GM19438 (cell line): ENCODE results near the gene RETREG1.

Source experiments
- ATAC-seq: cut with Tn5 transposase; IDR thresholded peaks from one replicate; pipeline ENCODE4 v1.9.1; 2021; ENCODE audit warnings: low read depth; ENCODE audit not compliant: unreplicated experiment

The RETREG1 gene

GRCh38 chr5:16586556-16586955 is 30.2 kb downstream of the RETREG1 start:
- ATAC-seq: no peak

- ATAC-seq: peak; percentile 61
Observed at GRCh38 chr5:16585041-16585667, 31.6 kb downstream of the RETREG1 start.

GRCh38 chr5:16582081-16582480 is 34.7 kb downstream of the RETREG1 start:
- ATAC-seq: no peak

GRCh38 chr5:16580382-16580781 is 36.4 kb downstream of the RETREG1 start:
- no peak for ATAC-seq

- ATAC-seq: no peak
Observed at GRCh38 chr5:16579142-16579847, 37.5 kb downstream of the RETREG1 start.

- ATAC-seq: no peak
Observed at GRCh38 chr5:16578474-16578883, 38.3 kb downstream of the RETREG1 start.

GRCh38 chr5:16577677-16578076 is 39.1 kb downstream of the RETREG1 start:
- no peak for ATAC-seq

- ATAC-seq: no peak
Observed at GRCh38 chr5:16574789-16575721, 41.7 kb downstream of the RETREG1 start.

GRCh38 chr5:16573401-16573800 is 43.4 kb downstream of the RETREG1 start:
- ATAC-seq: no peak

- ATAC-seq: no peak
Observed at GRCh38 chr5:16572289-16573015, 44.3 kb downstream of the RETREG1 start.

- no peak for ATAC-seq
Observed at GRCh38 chr5:16571016-16571415, 45.8 kb downstream of the RETREG1 start.

- no peak for ATAC-seq
Observed at GRCh38 chr5:16570121-16570815, 46.5 kb downstream of the RETREG1 start.

- no peak for ATAC-seq
Observed at GRCh38 chr5:16568875-16569580, 47.8 kb downstream of the RETREG1 start.

GRCh38 chr5:16567365-16567764 is 49.4 kb downstream of the RETREG1 start:
- no peak for ATAC-seq

- ATAC-seq: no peak
Observed at GRCh38 chr5:16565118-16565517, 51.7 kb downstream of the RETREG1 start.

GRCh38 chr5:16564248-16564867 is 52.4 kb downstream of the RETREG1 start:
- no peak for ATAC-seq

GRCh38 chr5:16563686-16564085 is 53.1 kb downstream of the RETREG1 start:
- no peak for ATAC-seq

- no peak for ATAC-seq
Observed at GRCh38 chr5:16561660-16562059, 55.1 kb downstream of the RETREG1 start.

GRCh38 chr5:16559702-16560101 is 57.1 kb downstream of the RETREG1 start:
- ATAC-seq: no peak
